SK-N-SH (cell line): Measurements from ENCODE around the gene IZUMO1. TPM values are rescaled to one million over a fixed set of nuclear protein-coding genes. Genes with fewer than 3 reads are reported as not detected.

Source experiments
- CTCF ChIA-PET: fragments of 300-600, 350-600 bp; formaldehyde crosslinking; extraction: SDS; loops from one replicate; lab custom pipeline; 2021; lab: Yijun Ruan, JAX
- POLR2A ChIA-PET: fragments of 350-600 bp; sonication (Branson Sonifier 250); formaldehyde crosslinking; extraction: SDS; loops from one replicate; lab custom pipeline; 2020; ENCODE audit warnings: antibody characterized with exemption, inconsistent platforms; lab: Yijun Ruan, JAX
- DNase-seq: peaks from one replicate; pipeline ENCODE4 v3.0.0; 2012
- H2AFZ ChIP-seq: fragments of 200-600 bp; sonication (generic); 2 replicates; pipeline ENCODE4 v1.8.1; 2016; ENCODE audit warnings: antibody characterized with exemption, mild to moderate bottlenecking, low read depth
- H3F3A ChIP-seq: fragments of 200-600 bp; sonication (generic); replicated peaks from 2 replicates; pipeline ENCODE3; 2016; ENCODE audit warnings: antibody characterized with exemption, mild to moderate bottlenecking; ENCODE audit not compliant: insufficient read depth
- H3K27ac ChIP-seq, 2 experiments: fragments of 200-500 bp in 1 of 2; fragments of 200-600 bp in 1 of 2; sonication (Bioruptor generic) in 1 of 2; sonication (generic), shearing (Covaris generic) in 1 of 2; 2 replicates each; pipeline versions ENCODE4 v1.5.1 to v1.6.1; 2014 to 2016; ENCODE audit warnings: low read depth in 2 of 2, inconsistent platforms in 1 of 2, low read length in 1 of 2, mild to moderate bottlenecking in 1 of 2, mixed read lengths in 1 of 2
- H3K27me3 ChIP-seq: fragments of 200-600 bp; sonication (generic), shearing (Covaris generic); 2 replicates; pipeline ENCODE4 v1.6.1; 2016; ENCODE audit warnings: mixed run types; ENCODE audit not compliant: insufficient read depth
- H3K36me3 ChIP-seq, 2 experiments: fragments of 200-500 bp in 1 of 2; fragments of 200-600 bp in 1 of 2; sonication (Bioruptor generic) in 1 of 2; sonication (generic) in 1 of 2; replicated peaks in 1 of 2; 2 replicates each; pipeline versions ENCODE3 to v1.5.1; 2014 to 2016; ENCODE audit warnings: low read length in 1 of 2, mild to moderate bottlenecking in 1 of 2; ENCODE audit not compliant: insufficient read depth in 2 of 2, control insufficient read depth in 1 of 2
- H3K4me1 ChIP-seq, 2 experiments: fragments of 200-500 bp in 1 of 2; fragments of 200-600 bp in 1 of 2; sonication (Bioruptor generic) in 1 of 2; sonication (generic), shearing (Covaris generic) in 1 of 2; 2 replicates each; pipeline versions ENCODE4 v1.5.1 to v1.6.1; 2014 to 2016; ENCODE audit warnings: low read depth in 1 of 2, low read length in 1 of 2, mixed run types in 1 of 2; ENCODE audit not compliant: insufficient read depth in 2 of 2, control insufficient read depth in 1 of 2
- H3K4me2 ChIP-seq: fragments of 200-600 bp; sonication (generic), shearing (Covaris generic); 2 replicates; pipeline ENCODE4 v1.6.1; 2017; ENCODE audit warnings: mixed run types
- H3K4me3 ChIP-seq, 2 experiments: fragments of 200-500 bp in 1 of 2; fragments of 200-600 bp in 1 of 2; sonication (Bioruptor generic) in 1 of 2; sonication (generic), shearing (Covaris generic) in 1 of 2; 2 replicates each; pipeline versions ENCODE4 v1.5.1 to v1.8.1; 2014 to 2016; ENCODE audit warnings: low read depth in 2 of 2, inconsistent platforms in 1 of 2, low read length in 1 of 2, mild to moderate bottlenecking in 1 of 2, mixed read lengths in 1 of 2, moderate library complexity in 1 of 2
- H3K79me2 ChIP-seq: fragments of 200-600 bp; sonication (generic); 2 replicates; pipeline ENCODE4 v1.8.1; 2017; ENCODE audit warnings: mild to moderate bottlenecking; ENCODE audit not compliant: insufficient read depth
- H3K9ac ChIP-seq: fragments of 200-600 bp; sonication (generic); 2 replicates; pipeline ENCODE4 v1.6.1; 2017; ENCODE audit warnings: mixed run types
- H3K9me2 ChIP-seq: fragments of 200-600 bp; sonication (generic); 2 replicates; pipeline ENCODE4 v1.6.1; 2017; ENCODE audit warnings: mixed run types
- H3K9me3 ChIP-seq: fragments of 200-600 bp; sonication (generic); 2 replicates; pipeline ENCODE4 v1.6.1; 2017; ENCODE audit warnings: mixed run types, mild to moderate bottlenecking, moderate library complexity
- H4K20me1 ChIP-seq: fragments of 200-600 bp; sonication (generic); 2 replicates; pipeline ENCODE4 v1.6.1; 2017; ENCODE audit warnings: mild to moderate bottlenecking, mixed run types; ENCODE audit not compliant: insufficient read depth
- EP300 ChIP-seq, 2 experiments: IDR thresholded peaks; 2 replicates each; pipeline versions ENCODE4 v1.4.0 to v1.6.1; 2012; ENCODE audit warnings: borderline replicate concordance in 1 of 2, low read depth in 1 of 2, low read length in 1 of 2
- FOXJ3 ChIP-seq: sonication (generic); formaldehyde crosslinking; IDR thresholded peaks from 2 replicates; pipeline ENCODE4 v1.5.1; 2020; ENCODE audit warnings: mild to moderate bottlenecking, missing genetic modification reagents
- FOXM1 ChIP-seq: IDR thresholded peaks from 2 replicates; pipeline ENCODE4 v1.4.0; 2012; ENCODE audit warnings: low read depth, mild to moderate bottlenecking
- JUND ChIP-seq: IDR thresholded peaks from 2 replicates; pipeline ENCODE4 v1.4.0; 2012
- NFIC ChIP-seq: IDR thresholded peaks from 2 replicates; pipeline ENCODE4 v1.4.0; 2012; ENCODE audit warnings: borderline replicate concordance
- POLR2AphosphoS5 ChIP-seq: IDR thresholded peaks from 2 replicates; pipeline ENCODE4 v1.6.1; 2012; ENCODE audit warnings: low read depth, low read length
- RAD21 ChIP-seq: IDR thresholded peaks from 2 replicates; pipeline ENCODE4 v1.6.1; 2012; ENCODE audit warnings: mild to moderate bottlenecking, low read length
- SIN3A ChIP-seq: IDR thresholded peaks from 2 replicates; pipeline ENCODE4 v1.6.1; 2012; ENCODE audit warnings: low read depth, mild to moderate bottlenecking, low read length, moderate library complexity, borderline replicate concordance
- TAF1 ChIP-seq: IDR thresholded peaks from 2 replicates; pipeline ENCODE4 v1.6.1; 2012; ENCODE audit warnings: low read depth, mild to moderate bottlenecking, low read length, moderate library complexity, borderline replicate concordance
- YY1 ChIP-seq: IDR thresholded peaks from 2 replicates; pipeline ENCODE4 v1.4.0; 2012; ENCODE audit warnings: low read depth, mild to moderate bottlenecking
- WGBS: methylation state at CpG from one replicate; pipeline ENCODE4 v1.1.6; 2017; ENCODE audit warnings: low lambda C conversion rate; 5-methylcytosine and 5-hydroxymethylcytosine counted together
- polyA plus RNA-seq, 3 experiments: library from polyadenylated mRNA; depleted of rRNA; stranded (reverse); fragments of >200 nt; gene quantifications; 2 replicates each; pipeline ENCODE4 v1.2.3, GENCODE V29; 2012
- TF ChIP-seq, protein P1 (sequence below): fragments of 200-600 bp; sonication (generic); IDR thresholded peaks from 2 replicates; pipeline ENCODE4 v1.6.1; 2017; ENCODE audit warnings: antibody characterized with exemption, mild to moderate bottlenecking, moderate library complexity
- TF ChIP-seq, protein P2 (sequence below): IDR thresholded peaks from 2 replicates; pipeline ENCODE4 v1.4.0; 2012; ENCODE audit warnings: low read depth, borderline replicate concordance
- TF ChIP-seq, protein P3 (sequence below): IDR thresholded peaks from 2 replicates; pipeline ENCODE4 v1.4.0; 2012; ENCODE audit warnings: low read depth, borderline replicate concordance
- TF ChIP-seq, protein P4 (sequence below): fragments of 150-350 bp; IDR thresholded peaks from 2 replicates; pipeline ENCODE4 v1.6.1; 2017; ENCODE audit warnings: antibody characterized with exemption, low read length, low read depth, borderline replicate concordance
- TF ChIP-seq, protein P5 (sequence below): IDR thresholded peaks from 2 replicates; pipeline ENCODE4; 2012
- TF ChIP-seq, protein P6 (sequence below): fragments of 150-350 bp; IDR thresholded peaks from 2 replicates; pipeline ENCODE4 v1.6.1; 2016; ENCODE audit warnings: mild to moderate bottlenecking, low read depth, low read length

Gene IZUMO1
- polyA plus RNA-seq, 1 of the 3 experiments (the other 2 are of a cell fraction): 0.03 TPM

DNA sequence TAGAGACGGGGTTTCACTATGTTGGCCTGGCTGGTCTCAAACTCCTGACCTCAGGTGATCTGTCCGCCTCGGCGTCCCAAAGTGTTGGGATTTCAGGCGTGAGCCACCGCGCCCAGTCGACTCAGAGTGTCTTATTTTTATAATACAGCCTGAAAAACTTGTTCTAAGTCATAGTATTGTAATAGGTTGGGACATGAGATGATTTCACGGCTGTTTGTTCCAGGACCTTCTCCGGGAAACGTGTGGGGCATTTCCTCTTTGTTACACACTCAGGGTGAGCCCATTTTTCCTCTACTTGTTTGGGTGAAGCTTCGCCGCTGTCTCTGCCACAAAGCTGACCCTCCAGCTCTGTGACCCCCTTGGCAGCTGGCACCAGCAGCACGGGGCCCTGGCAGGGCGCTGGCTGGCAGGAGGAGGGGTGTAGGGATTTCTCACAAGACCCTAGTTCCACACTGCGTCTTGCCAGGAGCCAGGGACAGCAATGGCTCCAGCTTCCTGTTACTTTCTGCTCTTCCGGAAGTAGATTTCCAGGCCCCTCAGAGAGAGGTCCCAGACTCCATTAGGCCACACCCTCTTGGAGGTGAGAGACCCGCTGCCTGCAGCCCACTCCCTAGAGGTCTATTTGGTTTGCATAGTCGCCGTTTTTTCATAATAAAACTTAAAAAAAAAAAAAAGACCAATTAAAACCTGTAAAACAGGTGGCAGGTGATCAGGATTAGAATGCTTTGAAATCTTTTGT is 24.2 kb upstream of the IZUMO1 start:
- no peaks in the 10 kb centered on the region for H3K4me1 ChIP-seq
- no peak overlapping the region for H3K4me2 ChIP-seq
- 73% methylated on average over 20 of the region's 20 CpGs for WGBS
- CTCF ChIA-PET: interaction anchor here (0.9 to 2.0 kb wide), 5 partner anchors 8 to 327 kb away, joined by 4 read pairs; no protein-coding TSS in a partner anchor
- DNase-seq: no peak
- POLR2A ChIA-PET: interaction anchor here (1.5 kb wide), 1 partner anchor 116 kb away, joined by 6 read pairs; no protein-coding TSS in a partner anchor
- no peak overlapping the region for H2AFZ ChIP-seq
- H3K9me3 ChIP-seq: no peaks in the 10 kb centered on the region
- no peak overlapping the region for H3K9ac ChIP-seq
- H3K27me3 ChIP-seq: peaks cover 11% of the 10 kb centered on the region
- H3K36me3 ChIP-seq: no peaks in the 10 kb centered on the region
- H3K79me2 ChIP-seq: no peaks in the 10 kb centered on the region
- no peaks in the 10 kb centered on the region for H4K20me1 ChIP-seq
- H3K4me3 ChIP-seq: no peak overlapping the region
- no peaks in the 10 kb centered on the region for H3F3A ChIP-seq
- TF ChIP-seq, protein P1, sequence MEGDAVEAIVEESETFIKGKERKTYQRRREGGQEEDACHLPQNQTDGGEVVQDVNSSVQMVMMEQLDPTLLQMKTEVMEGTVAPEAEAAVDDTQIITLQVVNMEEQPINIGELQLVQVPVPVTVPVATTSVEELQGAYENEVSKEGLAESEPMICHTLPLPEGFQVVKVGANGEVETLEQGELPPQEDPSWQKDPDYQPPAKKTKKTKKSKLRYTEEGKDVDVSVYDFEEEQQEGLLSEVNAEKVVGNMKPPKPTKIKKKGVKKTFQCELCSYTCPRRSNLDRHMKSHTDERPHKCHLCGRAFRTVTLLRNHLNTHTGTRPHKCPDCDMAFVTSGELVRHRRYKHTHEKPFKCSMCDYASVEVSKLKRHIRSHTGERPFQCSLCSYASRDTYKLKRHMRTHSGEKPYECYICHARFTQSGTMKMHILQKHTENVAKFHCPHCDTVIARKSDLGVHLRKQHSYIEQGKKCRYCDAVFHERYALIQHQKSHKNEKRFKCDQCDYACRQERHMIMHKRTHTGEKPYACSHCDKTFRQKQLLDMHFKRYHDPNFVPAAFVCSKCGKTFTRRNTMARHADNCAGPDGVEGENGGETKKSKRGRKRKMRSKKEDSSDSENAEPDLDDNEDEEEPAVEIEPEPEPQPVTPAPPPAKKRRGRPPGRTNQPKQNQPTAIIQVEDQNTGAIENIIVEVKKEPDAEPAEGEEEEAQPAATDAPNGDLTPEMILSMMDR: no peak
- TF ChIP-seq RAD21: no peak
- no peak for TF ChIP-seq SIN3A
- no peak for TF ChIP-seq EP300 (IDR thresholded peaks at IDR 0.05; ENCODE audit: borderline replicate concordance in 1 of 2, low read depth in 1 of 2, low read length in 1 of 2)
- no peak for TF ChIP-seq NFIC
- TF ChIP-seq FOXJ3 (CRISPR knock-in tag): no peak
- TF ChIP-seq, protein P2, sequence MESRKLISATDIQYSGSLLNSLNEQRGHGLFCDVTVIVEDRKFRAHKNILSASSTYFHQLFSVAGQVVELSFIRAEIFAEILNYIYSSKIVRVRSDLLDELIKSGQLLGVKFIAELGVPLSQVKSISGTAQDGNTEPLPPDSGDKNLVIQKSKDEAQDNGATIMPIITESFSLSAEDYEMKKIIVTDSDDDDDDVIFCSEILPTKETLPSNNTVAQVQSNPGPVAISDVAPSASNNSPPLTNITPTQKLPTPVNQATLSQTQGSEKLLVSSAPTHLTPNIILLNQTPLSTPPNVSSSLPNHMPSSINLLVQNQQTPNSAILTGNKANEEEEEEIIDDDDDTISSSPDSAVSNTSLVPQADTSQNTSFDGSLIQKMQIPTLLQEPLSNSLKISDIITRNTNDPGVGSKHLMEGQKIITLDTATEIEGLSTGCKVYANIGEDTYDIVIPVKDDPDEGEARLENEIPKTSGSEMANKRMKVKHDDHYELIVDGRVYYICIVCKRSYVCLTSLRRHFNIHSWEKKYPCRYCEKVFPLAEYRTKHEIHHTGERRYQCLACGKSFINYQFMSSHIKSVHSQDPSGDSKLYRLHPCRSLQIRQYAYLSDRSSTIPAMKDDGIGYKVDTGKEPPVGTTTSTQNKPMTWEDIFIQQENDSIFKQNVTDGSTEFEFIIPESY: no peak
- no peak for TF ChIP-seq YY1
- TF ChIP-seq, protein P3, sequence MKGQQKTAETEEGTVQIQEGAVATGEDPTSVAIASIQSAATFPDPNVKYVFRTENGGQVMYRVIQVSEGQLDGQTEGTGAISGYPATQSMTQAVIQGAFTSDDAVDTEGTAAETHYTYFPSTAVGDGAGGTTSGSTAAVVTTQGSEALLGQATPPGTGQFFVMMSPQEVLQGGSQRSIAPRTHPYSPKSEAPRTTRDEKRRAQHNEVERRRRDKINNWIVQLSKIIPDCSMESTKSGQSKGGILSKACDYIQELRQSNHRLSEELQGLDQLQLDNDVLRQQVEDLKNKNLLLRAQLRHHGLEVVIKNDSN: no peak
- TF ChIP-seq JUND: no peak
- no peak for TF ChIP-seq POLR2AphosphoS5
- no peaks in the 10 kb centered on the region for H3K9me2 ChIP-seq
- H3K27ac ChIP-seq: no peak overlapping the region

DNA sequence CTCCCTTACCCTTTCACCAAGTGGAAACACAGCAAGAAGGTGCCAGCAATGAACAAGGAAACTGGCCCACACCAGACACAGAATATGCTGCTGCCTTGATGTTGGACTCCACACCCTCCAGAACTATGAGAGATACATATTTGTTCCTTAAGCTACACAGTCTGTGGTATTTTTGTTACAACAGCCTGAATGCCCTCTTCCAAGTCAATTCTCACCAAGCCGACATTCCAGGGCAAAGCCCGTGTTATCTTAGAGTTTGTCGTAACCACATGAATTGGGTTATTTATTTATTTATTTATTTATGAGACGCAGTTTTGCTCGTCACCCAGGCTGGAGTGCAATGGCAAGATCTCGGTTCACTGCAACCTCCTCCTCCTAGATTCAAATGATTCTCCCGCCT is 23.6 kb upstream of the IZUMO1 start:
- H3K4me2 ChIP-seq: no peak overlapping the region
- no peaks in the 10 kb centered on the region for H3K4me1 ChIP-seq
- no peaks in the 10 kb centered on the region for H3K9me3 ChIP-seq
- no peak for DNase-seq
- no peaks in the 10 kb centered on the region for H3F3A ChIP-seq
- no peak overlapping the region for H3K27ac ChIP-seq
- WGBS: 74% methylated on average over 7 of the region's 7 CpGs
- H3K36me3 ChIP-seq: no peaks in the 10 kb centered on the region
- no peaks in the 10 kb centered on the region for H3K79me2 ChIP-seq
- ChIA-PET POLR2A (interaction anchor here (1.5 kb wide), 1 partner anchor 115 kb away, joined by 6 read pairs; no protein-coding TSS in a partner anchor), CTCF (interaction anchor here (1.0 to 2.0 kb wide), 4 partner anchors 9 to 72 kb away, joined by 4 read pairs; no protein-coding TSS in a partner anchor)
- no peak overlapping the region for H2AFZ ChIP-seq
- H3K9ac ChIP-seq: no peak overlapping the region
- no peak for TF ChIP-seq NFIC
- no peak for TF ChIP-seq FOXM1
- TF ChIP-seq, protein P3: no peak
- TF ChIP-seq, protein P4, sequence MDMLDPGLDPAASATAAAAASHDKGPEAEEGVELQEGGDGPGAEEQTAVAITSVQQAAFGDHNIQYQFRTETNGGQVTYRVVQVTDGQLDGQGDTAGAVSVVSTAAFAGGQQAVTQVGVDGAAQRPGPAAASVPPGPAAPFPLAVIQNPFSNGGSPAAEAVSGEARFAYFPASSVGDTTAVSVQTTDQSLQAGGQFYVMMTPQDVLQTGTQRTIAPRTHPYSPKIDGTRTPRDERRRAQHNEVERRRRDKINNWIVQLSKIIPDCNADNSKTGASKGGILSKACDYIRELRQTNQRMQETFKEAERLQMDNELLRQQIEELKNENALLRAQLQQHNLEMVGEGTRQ: no peak
- TF ChIP-seq TAF1: no peak
- TF ChIP-seq, protein P5, sequence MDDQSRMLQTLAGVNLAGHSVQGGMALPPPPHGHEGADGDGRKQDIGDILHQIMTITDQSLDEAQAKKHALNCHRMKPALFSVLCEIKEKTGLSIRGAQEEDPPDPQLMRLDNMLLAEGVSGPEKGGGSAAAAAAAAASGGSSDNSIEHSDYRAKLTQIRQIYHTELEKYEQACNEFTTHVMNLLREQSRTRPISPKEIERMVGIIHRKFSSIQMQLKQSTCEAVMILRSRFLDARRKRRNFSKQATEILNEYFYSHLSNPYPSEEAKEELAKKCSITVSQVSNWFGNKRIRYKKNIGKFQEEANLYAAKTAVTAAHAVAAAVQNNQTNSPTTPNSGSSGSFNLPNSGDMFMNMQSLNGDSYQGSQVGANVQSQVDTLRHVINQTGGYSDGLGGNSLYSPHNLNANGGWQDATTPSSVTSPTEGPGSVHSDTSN: no peak
- TF ChIP-seq, protein P6, sequence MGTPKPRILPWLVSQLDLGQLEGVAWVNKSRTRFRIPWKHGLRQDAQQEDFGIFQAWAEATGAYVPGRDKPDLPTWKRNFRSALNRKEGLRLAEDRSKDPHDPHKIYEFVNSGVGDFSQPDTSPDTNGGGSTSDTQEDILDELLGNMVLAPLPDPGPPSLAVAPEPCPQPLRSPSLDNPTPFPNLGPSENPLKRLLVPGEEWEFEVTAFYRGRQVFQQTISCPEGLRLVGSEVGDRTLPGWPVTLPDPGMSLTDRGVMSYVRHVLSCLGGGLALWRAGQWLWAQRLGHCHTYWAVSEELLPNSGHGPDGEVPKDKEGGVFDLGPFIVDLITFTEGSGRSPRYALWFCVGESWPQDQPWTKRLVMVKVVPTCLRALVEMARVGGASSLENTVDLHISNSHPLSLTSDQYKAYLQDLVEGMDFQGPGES: no peak
- no peak for TF ChIP-seq YY1
- no peaks in the 10 kb centered on the region for H4K20me1 ChIP-seq
- H3K4me3 ChIP-seq: no peak overlapping the region
- no peaks in the 10 kb centered on the region for H3K9me2 ChIP-seq
- H3K27me3 ChIP-seq: peaks cover 18% of the 10 kb centered on the region
